HG03354 (cell line): ENCODE measurements around the gene PRDM8.

ENCODE experiments used
- ATAC-seq: cut with Tn5 transposase; IDR thresholded peaks from one replicate; pipeline ENCODE4 v1.9.1; 2021; ENCODE audit warnings: mild to moderate bottlenecking; ENCODE audit not compliant: unreplicated experiment, poor library complexity, severe bottlenecking

PRDM8 gene

GRCh38 chr4:80198441-80198837, 1.1 kb downstream of the PRDM8 start:
- no peak for ATAC-seq

GRCh38 chr4:80199004-80199560, 1.8 kb downstream of the PRDM8 start:
- ATAC-seq = no peak

DNA sequence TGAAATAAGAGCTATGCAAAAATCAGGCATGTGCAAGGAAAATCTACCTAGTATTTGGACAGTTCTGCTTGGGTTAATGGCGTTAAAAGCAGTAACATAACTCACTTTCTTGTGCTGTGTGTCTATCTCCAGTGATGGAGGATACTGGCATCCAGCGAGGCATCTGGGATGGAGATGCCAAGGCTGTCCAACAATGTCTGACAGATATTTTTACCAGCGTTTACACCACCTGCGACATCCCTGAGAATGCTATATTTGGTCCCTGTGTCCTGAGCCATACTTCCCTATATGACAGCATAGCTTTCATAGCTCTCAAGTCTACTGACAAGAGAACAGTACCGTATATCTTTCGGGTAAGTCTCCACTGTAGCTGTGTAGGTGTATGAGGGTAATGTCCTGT, 2.6 kb downstream of the PRDM8 start:
- no peak for ATAC-seq

- peak; percentile 13 for ATAC-seq
Observed at GRCh38 chr4:80201252-80202151, 4.2 kb downstream of the PRDM8 start.

GRCh38 chr4:80202190-80202711, 4.9 kb downstream of the PRDM8 start:
- ATAC-seq = peak; percentile 78

- peak; percentile 61 for ATAC-seq
Observed at GRCh38 chr4:80202741-80203553, 5.6 kb downstream of the PRDM8 start.

DNA sequence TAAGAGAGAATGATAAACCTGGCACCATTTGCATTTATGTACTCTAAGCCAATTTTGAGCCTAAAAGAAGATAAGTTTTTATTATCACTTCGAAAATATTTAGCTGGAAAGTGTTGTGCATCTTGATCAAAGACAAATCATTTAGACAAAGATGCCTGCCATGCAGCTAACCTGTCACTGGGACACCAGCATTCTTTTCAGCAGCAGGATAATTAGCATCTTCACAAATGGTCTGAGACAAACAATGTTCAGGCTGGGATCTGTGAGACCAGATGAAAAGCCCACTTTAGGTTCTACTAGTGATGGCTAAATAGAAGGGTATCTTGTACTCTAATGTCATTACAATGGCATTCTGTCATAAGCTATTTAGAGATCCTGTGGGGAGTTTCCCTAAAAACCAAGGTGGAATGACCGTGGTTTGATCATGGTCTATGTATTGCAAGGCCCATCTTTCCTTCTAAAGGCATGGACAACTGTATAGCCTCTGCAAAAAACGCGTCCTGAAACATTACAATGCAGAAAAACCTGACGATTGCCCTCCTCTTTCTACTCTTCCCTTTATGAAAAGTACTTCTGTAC, 7.2 kb downstream of the PRDM8 start:
- no peak for ATAC-seq

DNA sequence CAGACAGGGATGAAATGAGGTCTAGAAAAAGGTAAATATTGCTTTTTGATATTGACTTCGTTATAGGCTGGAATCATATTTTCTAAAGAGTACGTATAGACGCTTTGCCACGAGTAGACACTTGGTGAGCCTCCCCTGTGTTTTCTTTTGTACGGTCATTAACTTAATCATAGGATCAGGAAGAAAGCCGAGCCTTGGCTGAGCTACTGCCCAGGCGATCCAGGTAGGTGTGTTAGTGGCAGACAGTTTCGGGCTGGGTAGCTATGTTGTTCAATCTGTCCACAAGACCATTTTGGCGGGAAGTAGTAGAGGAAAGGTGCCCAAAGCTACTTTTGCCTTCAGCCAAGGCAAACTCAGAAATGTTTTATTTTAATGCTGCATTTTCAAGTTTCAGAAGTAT, 8.8 kb downstream of the PRDM8 start:
- ATAC-seq = no peak

GRCh38 chr4:80206521-80207171, 9.3 kb downstream of the PRDM8 start:
- ATAC-seq = no peak

DNA sequence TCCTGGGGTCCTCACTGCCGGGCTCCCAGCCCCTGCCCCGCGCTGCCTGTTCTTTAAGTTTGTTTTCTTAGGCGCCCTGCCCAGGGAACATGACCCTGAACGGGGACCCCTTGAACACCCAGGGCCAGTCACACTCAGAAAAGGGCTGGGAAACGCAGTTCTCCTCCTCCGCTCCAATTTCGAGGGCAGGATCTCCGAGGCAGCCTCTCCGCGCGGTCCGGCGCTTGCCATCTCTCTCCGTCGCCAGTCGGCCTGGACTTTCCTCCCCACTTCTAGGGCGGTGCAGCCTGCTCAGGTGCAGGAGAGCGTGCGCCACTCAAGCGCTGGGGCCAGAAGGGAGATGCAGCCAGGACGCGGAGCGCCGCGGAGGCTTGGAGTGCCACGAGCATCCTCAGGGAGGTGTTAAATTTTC, 9.9 kb downstream of the PRDM8 start:
- no peak for ATAC-seq

DNA sequence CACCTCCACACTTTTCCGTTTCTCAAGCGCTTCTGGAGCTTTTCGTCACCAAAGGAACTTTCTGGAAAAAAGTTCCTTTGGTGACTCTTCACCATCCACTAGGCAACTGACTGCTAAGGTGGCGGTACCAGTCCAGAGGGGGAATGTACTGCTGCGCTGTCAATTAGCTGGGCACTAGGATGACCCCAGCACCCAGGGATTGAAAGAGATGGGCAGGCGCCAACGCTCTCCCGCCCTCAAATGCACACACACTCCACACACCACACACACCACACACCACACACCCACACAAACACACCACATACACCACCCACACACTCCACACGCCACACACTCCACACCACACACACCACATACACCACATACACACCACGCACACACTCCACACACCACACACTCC, 10.4 kb downstream of the PRDM8 start:
- ATAC-seq = no peak

DNA sequence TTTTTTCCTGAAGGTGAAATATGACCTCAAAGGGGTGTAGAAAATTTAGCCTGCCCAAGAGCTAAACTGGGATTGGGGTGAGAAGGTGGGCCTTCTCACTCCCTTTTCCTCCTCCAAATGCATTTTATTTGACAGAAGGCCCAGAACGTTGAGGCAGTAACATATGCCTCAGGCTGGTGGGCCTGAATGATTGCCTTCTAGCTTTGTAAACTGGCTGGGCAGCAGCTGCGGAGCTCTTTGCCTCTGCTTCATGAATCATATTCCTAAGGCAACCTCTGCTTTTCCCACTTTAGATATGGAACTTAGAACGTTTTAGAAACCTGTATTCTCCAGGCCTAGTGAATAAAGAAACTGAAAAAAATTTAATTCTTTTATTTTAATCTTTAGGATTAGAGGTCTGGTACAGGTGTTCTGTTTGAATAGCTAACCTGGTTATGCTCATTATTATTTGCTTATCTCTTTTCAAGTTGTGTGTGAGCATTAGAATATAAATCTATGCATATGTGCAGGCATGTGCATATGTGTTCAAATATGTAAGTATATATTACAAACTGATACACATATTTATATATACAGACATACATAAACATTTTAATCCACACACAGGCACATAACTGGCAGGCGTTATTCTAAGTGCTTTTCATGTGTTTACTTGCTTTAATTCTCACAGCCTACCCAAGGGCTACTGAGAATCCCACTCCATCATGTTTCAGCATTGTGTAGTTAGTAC, 11.5 kb downstream of the PRDM8 start:
- no peak for ATAC-seq

DNA sequence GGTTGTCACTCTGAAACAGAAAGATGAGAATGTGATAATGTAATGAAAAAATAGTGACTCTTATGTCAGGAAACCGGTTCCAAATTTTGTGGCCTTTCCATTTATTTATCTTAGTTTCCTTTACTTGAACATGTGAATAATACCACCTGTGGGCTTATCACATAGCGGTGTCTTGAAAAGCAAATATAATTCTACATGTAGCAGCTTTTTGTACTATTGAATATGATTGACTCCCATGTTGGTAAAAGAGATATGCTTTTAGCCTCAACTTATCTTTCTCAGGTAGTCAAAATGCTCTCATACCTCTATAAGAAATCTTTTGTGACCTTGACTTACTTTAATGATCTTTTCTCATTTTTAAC, 12.0 kb downstream of the PRDM8 start:
- no peak for ATAC-seq

- ATAC-seq = no peak
Observed at GRCh38 chr4:80210549-80210948, 13.2 kb downstream of the PRDM8 start.

- ATAC-seq = no peak
Observed at GRCh38 chr4:80213117-80213815, 16.0 kb downstream of the PRDM8 start.

- ATAC-seq = no peak
Observed at GRCh38 chr4:80215449-80216052, 18.2 kb downstream of the PRDM8 start.

GRCh38 chr4:80216100-80216761, 18.9 kb downstream of the PRDM8 start:
- ATAC-seq = no peak
